ENCODE results near the gene CTSW. TPM values are rescaled to one million over a fixed set of nuclear protein-coding genes. Genes with fewer than 3 reads are reported as not detected.

CTSW gene
- total RNA-seq, 1 donor from 2014 or later: not detected

- DNase-seq (ENCODE audit: low read depth) (peak; percentile 67), FAIRE-seq (no peak)
- TF ChIP-seq CTCF (IDR thresholded peaks at IDR 0.05; ENCODE audit: insufficient read depth, low read length, severe bottlenecking): no peak
- H3K36me3 ChIP-seq (ENCODE audit: control insufficient read depth, insufficient read depth, low read length): peaks cover 15% of the 10 kb centered on the region
- peak overlapping the region; percentile 100 for H3K4me3 ChIP-seq (ENCODE audit: low read depth, low read length)
- no peaks in the 10 kb centered on the region for H3K27me3 ChIP-seq (ENCODE audit: control insufficient read depth, insufficient read depth, low read length)
Observed at GRCh38 chr11:65898656-65899355, 19.2 kb downstream of the CTSW start.

GRCh38 chr11:65899356-65900124 lies 19.9 kb downstream of the CTSW start:
- Histone ChIP-seq H3K36me3 (ENCODE audit: control insufficient read depth, insufficient read depth, low read length) (peaks cover 15% of the 10 kb centered on the region), H3K4me3 (ENCODE audit: low read depth, low read length) (peak overlapping the region; percentile 100), H3K27me3 (ENCODE audit: control insufficient read depth, insufficient read depth, low read length) (no peaks in the 10 kb centered on the region)
- FAIRE-seq (no peak), DNase-seq (ENCODE audit: low read depth) (no peak)
- no peak for TF ChIP-seq CTCF (IDR thresholded peaks at IDR 0.05; ENCODE audit: insufficient read depth, low read length, severe bottlenecking)

GRCh38 chr11:65900125-65900898 lies 20.7 kb downstream of the CTSW start, which contains the start of gene FOSL1:
FOSL1 (minus strand) TSS chr11:65900388; CDS start chr11:65900339, 49 bp downstream.
- no peak for FAIRE-seq

GRCh38 chr11:65900899-65901180 lies 21.2 kb downstream of the CTSW start:
- H3K36me3 ChIP-seq (ENCODE audit: control insufficient read depth, insufficient read depth, low read length): peaks cover 10% of the 10 kb centered on the region
- no peak for FAIRE-seq
- no peak overlapping the region for H3K4me3 ChIP-seq (ENCODE audit: low read depth, low read length)
- H3K27me3 ChIP-seq (ENCODE audit: control insufficient read depth, insufficient read depth, low read length): no peaks in the 10 kb centered on the region
- DNase-seq (ENCODE audit: low read depth): no peak
- no peak for TF ChIP-seq CTCF (IDR thresholded peaks at IDR 0.05; ENCODE audit: insufficient read depth, low read length, severe bottlenecking)

More at GRCh38 chr11:65900125-65900898, 20.7 kb downstream of the CTSW start, which contains the start of gene FOSL1:
- Histone ChIP-seq H3K27me3 (ENCODE audit: control insufficient read depth, insufficient read depth, low read length) (no peaks in the 10 kb centered on the region), H3K36me3 (ENCODE audit: control insufficient read depth, insufficient read depth, low read length) (peaks cover 14% of the 10 kb centered on the region), H3K4me3 (ENCODE audit: low read depth, low read length) (peak within 1 kb of the TSS; percentile 100)
- peak; percentile 93 for DNase-seq (ENCODE audit: low read depth)
- TF ChIP-seq CTCF (IDR thresholded peaks at IDR 0.05; ENCODE audit: insufficient read depth, low read length, severe bottlenecking): no peak

- H3K27me3 ChIP-seq (ENCODE audit: control insufficient read depth, insufficient read depth, low read length): no peaks in the 10 kb centered on the region
- no peak overlapping the region for H3K4me3 ChIP-seq (ENCODE audit: low read depth, low read length)
- FAIRE-seq: no peak
- no peak for TF ChIP-seq CTCF (IDR thresholded peaks at IDR 0.05; ENCODE audit: insufficient read depth, low read length, severe bottlenecking)
- H3K36me3 ChIP-seq (ENCODE audit: control insufficient read depth, insufficient read depth, low read length): no peaks in the 10 kb centered on the region
- DNase-seq (ENCODE audit: low read depth): peak; percentile 71
Observed at GRCh38 chr11:65903068-65903481, 23.4 kb downstream of the CTSW start.

Measured in bronchial epithelial cell (primary cell).